GM19328 (cell line): Measurements from ENCODE around the gene UNC5A.

Source experiments
- ATAC-seq: cut with Tn5 transposase; IDR thresholded peaks from one replicate; pipeline ENCODE4 v1.9.1; 2021; ENCODE audit warnings: mild to moderate bottlenecking, moderate library complexity; ENCODE audit not compliant: unreplicated experiment

UNC5A gene

DNA sequence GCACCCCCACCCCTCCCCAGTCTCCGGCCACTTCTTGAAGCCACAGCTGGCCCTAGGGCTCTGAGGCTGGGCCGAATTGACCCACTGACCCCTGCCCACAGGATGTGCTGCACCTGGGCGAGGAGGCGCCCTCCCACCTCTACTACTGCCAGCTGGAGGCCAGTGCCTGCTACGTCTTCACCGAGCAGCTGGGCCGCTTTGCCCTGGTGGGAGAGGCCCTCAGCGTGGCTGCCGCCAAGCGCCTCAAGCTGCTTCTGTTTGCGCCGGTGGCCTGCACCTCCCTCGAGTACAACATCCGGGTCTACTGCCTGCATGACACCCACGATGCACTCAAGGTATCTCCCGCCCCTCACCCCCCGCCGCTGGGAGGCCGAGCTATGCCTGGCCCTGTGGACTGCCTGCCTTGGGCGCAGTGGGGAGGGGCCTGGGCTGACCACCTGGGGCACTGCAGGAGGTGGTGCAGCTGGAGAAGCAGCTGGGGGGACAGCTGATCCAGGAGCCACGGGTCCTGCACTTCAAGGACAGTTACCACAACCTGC is 67.5 kb downstream of the UNC5A start:
- ATAC-seq, result no peak

DNA sequence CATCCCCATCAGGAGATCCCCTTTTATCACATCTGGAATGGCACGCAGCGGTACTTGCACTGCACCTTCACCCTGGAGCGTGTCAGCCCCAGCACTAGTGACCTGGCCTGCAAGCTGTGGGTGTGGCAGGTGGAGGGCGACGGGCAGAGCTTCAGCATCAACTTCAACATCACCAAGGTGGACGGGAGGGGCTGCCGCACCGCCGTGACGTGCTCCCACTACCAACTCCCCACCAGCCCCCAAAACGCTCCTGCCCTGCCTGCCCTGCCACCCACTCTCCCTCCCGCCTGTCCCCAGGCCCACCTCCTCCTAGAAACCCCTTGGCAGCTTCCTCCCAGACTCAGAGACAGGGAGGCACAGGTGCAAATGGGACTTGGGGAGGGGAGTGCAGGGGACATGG is 68.1 kb downstream of the UNC5A start:
- no peak for ATAC-seq

- no peak for ATAC-seq
Measured at GRCh38 chr5:176878906-176879662, 68.7 kb downstream of the UNC5A start.

- ATAC-seq, result no peak
Measured at GRCh38 chr5:176879663-176880361, 69.5 kb downstream of the UNC5A start.

- no peak for ATAC-seq
Measured at GRCh38 chr5:176880366-176881020, 70.1 kb downstream of the UNC5A start.

GRCh38 chr5:176881021-176881749 is 70.8 kb downstream of the UNC5A start:
- no peak for ATAC-seq

- no peak for ATAC-seq
Measured at GRCh38 chr5:176881816-176882566, 71.6 kb downstream of the UNC5A start.

GRCh38 chr5:176882567-176882903 is 72.2 kb downstream of the UNC5A start:
- no peak for ATAC-seq

DNA sequence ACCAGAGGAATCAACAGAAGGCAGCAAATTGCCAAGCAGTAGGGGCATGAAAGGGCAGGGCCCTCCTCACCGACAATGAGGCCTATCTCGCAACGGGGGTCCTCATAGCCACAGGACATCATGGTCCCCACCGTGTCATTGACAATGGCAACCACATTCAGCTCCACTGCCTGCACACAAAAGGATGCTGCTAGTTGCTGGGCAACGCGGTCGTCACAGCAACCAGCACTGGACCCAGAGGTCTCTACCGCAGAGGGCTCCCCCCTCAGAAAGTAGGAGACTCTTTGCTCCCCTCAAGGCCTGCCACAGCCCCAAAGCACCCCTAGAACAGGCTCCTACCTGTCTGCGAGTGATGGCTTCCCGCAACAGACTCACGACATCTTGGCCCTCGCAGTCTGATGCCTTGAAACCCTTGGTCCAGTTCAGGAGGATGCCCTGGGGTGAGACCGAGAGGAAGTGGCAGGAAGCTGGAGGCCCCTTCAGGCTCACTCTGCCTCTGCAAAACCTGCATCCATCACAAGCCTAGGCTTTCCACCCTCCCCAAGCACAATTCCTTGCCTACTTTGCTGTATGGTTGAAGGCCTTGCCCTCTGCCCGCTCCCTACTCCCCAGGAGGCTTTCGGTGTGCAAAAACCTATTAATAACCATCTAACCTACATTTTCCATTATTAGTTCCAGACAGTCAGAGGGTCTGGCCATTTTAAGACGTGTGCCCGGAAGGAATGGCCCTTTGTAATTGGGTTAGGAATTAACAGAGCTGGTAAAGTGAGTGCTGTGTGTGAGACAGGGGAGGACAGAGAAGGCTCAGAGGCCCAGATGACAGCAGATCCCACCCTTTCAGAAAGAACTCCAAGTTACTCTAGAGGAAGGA is 73.6 kb downstream of the UNC5A start:
- ATAC-seq, result no peak

DNA sequence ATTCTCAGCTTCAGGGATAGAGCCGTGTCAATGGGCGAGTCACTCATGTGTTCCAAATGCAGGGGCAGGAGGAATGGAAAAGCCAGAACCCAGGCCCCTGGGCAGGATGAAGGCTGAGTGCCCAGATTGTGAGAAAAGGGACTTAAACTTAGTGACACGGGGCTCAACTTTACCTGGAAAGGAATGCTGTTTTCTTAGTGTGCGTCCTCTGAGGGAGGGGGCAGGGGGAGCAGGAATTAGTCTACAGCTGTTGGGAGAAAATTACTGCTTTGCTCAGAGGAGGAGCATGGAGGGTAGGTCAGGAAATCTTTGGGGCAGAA is 74.2 kb downstream of the UNC5A start:
- ATAC-seq, result no peak

DNA sequence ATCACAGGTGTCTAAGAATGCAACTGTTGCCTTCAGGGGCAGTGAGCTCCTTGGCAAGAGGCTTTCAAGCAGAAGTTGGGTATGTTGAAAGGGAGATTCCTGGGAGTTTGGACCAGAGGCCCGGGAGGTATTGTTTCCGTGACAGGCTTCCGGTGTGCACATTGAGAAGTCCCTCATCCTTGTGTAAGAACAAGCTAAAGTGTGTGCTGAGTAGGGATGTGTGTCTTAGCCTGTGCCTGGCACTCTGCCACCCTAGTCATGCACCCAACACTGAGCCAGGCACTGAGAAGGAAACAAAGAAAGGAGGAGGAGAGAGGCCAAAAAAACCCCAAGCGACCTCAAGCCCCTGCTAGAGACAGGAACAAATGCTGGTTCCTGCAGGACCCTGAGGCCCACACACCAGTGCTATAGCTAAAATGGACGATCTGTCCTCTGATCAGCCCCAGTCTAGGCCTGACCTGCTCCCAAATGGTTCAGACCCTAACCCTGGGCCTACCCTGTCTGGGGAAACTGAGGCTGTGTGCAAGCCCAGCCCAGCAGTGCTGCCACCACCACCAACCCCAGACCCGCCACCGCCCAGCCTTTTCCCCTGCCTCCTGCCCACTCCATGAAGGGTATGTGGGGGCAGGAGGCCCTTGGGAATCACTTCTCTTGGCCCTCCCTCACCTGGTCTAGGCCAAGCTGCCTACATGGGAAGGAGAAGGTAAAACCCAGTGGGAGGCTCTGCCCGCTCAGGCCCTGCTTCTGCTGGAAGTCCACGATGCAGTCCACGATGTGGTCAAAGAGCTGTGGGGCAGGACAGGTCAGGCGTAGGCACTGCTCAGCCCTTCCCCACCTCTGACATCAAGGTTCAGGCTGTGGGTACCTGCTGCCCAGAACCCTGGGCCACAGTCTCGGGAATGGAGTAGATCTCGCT is 76.2 kb downstream of the UNC5A start:
- no peak for ATAC-seq

DNA sequence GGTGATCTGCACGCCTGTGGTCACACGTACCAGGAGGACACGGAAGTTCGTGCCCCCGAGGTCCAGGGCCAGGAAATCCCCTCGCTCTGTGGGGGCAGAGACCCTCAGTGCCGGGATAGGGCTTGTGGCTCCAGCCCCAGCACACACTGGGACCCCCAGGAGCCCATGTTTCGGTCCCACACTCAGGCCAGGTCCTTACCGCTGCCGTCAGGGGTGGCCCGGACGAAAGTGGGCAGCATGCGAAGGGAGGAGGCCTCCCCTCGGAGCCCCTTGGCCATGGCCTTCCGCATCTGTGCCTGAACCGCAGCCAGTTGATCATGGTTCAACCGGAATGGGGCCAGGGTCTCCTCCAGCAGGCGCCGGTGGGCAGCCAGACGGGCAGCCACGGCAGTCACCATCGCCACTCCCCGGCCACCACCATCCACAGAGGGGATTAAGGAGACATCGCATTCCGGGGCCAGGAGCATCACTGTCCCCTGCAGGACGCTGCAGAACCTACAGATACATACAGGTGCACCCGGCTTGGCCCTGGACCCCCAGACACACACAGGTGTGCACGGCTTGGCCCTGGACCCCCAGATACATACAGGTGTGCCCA is 77.0 kb downstream of the UNC5A start:
- ATAC-seq, result no peak

DNA sequence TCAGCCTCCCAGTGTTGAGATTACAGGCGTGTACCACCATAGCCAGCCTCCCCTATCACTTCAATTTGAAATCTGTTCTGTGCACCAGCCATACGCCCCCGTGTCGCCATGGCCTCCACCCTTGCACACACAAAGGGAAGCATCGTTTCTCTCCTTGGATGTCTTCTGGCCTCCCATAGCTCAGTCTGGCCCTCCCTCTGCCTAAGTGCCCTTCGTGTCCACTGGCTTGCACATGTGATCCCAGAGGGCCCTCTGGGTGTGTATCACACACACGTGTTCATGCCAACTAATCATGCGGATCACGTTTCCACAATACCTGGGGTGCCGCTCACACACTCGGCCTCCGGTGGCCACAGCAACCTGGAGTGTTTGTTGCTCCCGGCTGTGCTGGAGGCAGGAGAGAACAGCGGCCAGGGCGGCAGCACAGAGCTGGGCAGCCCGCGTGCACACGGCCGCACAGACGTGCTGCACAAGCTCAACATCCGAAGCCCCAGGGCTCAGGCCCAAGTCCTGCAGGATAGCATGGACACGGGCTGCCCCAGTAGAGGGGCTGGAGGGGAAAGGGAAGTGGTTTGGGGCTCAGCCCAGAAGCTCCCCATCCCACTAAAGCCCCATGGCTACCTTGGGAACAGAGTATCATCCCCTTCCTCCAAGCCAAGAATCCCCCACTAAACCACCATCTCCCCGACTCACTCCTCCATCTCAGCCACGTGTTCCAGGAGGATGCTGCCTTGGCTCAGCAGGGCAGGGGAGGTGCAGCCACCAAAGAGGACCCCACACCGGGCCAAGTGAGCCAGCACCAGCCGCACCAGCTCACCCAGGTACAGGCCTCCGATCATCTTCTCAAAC is 77.9 kb downstream of the UNC5A start:
- no peak for ATAC-seq

- no peak for ATAC-seq
Measured at GRCh38 chr5:176888865-176889165, 78.5 kb downstream of the UNC5A start.

GRCh38 chr5:176889321-176890280 is 79.2 kb downstream of the UNC5A start:
- ATAC-seq, result no peak
